SU-DHL-6 (cell line): Measurements from ENCODE around the gene NOXA1.

Source experiments
- EZH2phosphoT487 ChIP-seq: fragments of 200-600 bp; sonication (generic), shearing (Covaris generic); conservative IDR thresholded peaks from 2 replicates; pipeline ENCODE4 v1.6.1; 2018; ENCODE audit warnings: mild to moderate bottlenecking, antibody characterized with exemption, low read length, moderate library complexity, mixed read lengths
- TF ChIP-seq, protein P1 (sequence below): fragments of 200-600 bp; sonication (generic); IDR thresholded peaks from one replicate; pipeline ENCODE4 v1.5.1; 2017; ENCODE audit warnings: antibody characterized with exemption, mild to moderate bottlenecking, low read length, moderate library complexity; ENCODE audit not compliant: insufficient read depth, poor library complexity, severe bottlenecking

DNA sequence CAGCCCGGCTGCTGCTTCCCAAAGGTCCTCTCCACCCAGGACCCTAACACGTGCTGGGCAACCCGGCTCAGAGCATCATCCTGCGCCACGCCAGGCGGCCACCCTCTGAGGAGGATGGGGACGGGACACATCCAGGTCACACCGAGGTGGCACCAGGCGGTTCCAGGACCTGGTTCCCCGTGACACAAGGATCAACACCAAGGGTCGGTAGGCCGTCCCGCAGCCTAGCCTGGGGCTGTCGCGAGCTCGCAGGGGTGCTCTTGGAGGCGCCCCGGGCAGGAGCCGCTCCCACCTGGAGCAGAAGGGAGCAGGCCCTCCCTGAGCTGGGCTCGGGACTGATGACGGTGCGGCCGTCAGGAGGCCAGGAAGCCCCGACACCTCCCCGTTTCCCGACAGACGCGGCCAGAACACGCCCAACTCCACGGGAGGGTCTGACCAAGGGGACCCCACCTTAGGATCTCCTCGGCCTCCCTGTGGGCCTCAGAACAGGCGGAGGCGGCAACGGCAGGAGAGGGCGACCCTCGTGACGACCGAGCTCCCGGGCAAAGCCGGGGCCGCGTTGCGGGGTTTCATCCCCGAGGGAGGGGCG, 6.5 kb upstream of the NOXA1 start:
- TF ChIP-seq, protein P1, sequence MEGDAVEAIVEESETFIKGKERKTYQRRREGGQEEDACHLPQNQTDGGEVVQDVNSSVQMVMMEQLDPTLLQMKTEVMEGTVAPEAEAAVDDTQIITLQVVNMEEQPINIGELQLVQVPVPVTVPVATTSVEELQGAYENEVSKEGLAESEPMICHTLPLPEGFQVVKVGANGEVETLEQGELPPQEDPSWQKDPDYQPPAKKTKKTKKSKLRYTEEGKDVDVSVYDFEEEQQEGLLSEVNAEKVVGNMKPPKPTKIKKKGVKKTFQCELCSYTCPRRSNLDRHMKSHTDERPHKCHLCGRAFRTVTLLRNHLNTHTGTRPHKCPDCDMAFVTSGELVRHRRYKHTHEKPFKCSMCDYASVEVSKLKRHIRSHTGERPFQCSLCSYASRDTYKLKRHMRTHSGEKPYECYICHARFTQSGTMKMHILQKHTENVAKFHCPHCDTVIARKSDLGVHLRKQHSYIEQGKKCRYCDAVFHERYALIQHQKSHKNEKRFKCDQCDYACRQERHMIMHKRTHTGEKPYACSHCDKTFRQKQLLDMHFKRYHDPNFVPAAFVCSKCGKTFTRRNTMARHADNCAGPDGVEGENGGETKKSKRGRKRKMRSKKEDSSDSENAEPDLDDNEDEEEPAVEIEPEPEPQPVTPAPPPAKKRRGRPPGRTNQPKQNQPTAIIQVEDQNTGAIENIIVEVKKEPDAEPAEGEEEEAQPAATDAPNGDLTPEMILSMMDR = no peak
- TF ChIP-seq EZH2phosphoT487 = no peak
